Stomach (tissue), 4 donors: ENCODE results near the gene MCF2L2.

Experiments
- CTCF ChIP-seq, 7 experiments: fragments of 450-650 bp in 4 of 7; fragments of 200-600 bp in 3 of 7; sonication (generic) in 3 of 7; IDR thresholded peaks; one replicate each; pipeline ENCODE4 v1.5.1; 2016 to 2019; ENCODE audit warnings: antibody characterized with exemption in 7 of 7, control low read depth in 2 of 7, mild to moderate bottlenecking in 1 of 7
- EP300 ChIP-seq: sonication (generic); formaldehyde crosslinking; IDR thresholded peaks from one replicate; pipeline ENCODE4 v1.6.1; 2017; ENCODE audit warnings: antibody characterized with exemption

GRCh38 chr3:183247011-183247589 is 181.3 kb downstream of the MCF2L2 start:
- TF ChIP-seq CTCF (IDR thresholded peaks at IDR 0.05) = no peak
- TF ChIP-seq EP300 = no peak
